ENCODE results near the gene ADARB1. TPM values are rescaled to one million over a fixed set of nuclear protein-coding genes. Genes with fewer than 3 reads are reported as not detected.

ADARB1 gene
- polyA plus RNA-seq, 1 experiment = 25.3 TPM

- CTCF ChIA-PET = interaction anchor here (1.3 kb wide), 1 partner anchor 51 kb away, joined by 3 read pairs; no protein-coding TSS in a partner anchor
- H3K27me3 ChIP-seq (ENCODE audit: control insufficient read depth, insufficient read depth, low read length) = no peaks in the 10 kb centered on the region
Measured at GRCh38 chr21:45085700-45086099, 11.3 kb downstream of the ADARB1 start.

GRCh38 chr21:45086337-45086958 lies 12.1 kb downstream of the ADARB1 start:
- no peaks in the 10 kb centered on the region for H3K27me3 ChIP-seq (ENCODE audit: control insufficient read depth, insufficient read depth, low read length)
- ChIA-PET POLR2A (no interaction called here), CTCF (interaction anchor here (1.3 kb wide), 1 partner anchor 50 kb away, joined by 3 read pairs; no protein-coding TSS in a partner anchor)
- no peak for TF ChIP-seq CTCF (IDR thresholded peaks at IDR 0.05; ENCODE audit: low read depth, low read length)
- no peak overlapping the region for H3K27ac ChIP-seq (ENCODE audit: low read depth, low read length)
- H3K9me3 ChIP-seq (ENCODE audit: control insufficient read depth, insufficient read depth, low read length) = no peaks in the 10 kb centered on the region
- H3K4me3 ChIP-seq (ENCODE audit: low read depth, low read length) = no peak overlapping the region
- DNase-seq (ENCODE audit: low read depth, low spot score) = no peak

More at GRCh38 chr21:45085700-45086099, 11.3 kb downstream of the ADARB1 start:
- H3K4me3 ChIP-seq (ENCODE audit: low read depth, low read length) = no peak overlapping the region
- no peak for TF ChIP-seq CTCF (IDR thresholded peaks at IDR 0.05; ENCODE audit: low read depth, low read length)
- no peaks in the 10 kb centered on the region for H3K9me3 ChIP-seq (ENCODE audit: control insufficient read depth, insufficient read depth, low read length)
- POLR2A ChIA-PET = interaction anchor here (0.6 kb wide), 1 partner anchor 35 kb away, joined by 7 read pairs; no protein-coding TSS in a partner anchor
- DNase-seq (ENCODE audit: low read depth, low spot score) = no peak
- H3K27ac ChIP-seq (ENCODE audit: low read depth, low read length) = no peak overlapping the region

- H3K9me3 ChIP-seq (ENCODE audit: control insufficient read depth, insufficient read depth, low read length) = no peaks in the 10 kb centered on the region
- no peak overlapping the region for H3K27ac ChIP-seq (ENCODE audit: low read depth, low read length)
- CTCF ChIA-PET = interaction anchor here (1.3 kb wide), 1 partner anchor 50 kb away, joined by 3 read pairs; no protein-coding TSS in a partner anchor
- H3K4me3 ChIP-seq (ENCODE audit: low read depth, low read length) = no peak overlapping the region
- TF ChIP-seq CTCF (IDR thresholded peaks at IDR 0.05; ENCODE audit: low read depth, low read length) = no peak
- H3K27me3 ChIP-seq (ENCODE audit: control insufficient read depth, insufficient read depth, low read length) = no peaks in the 10 kb centered on the region
- POLR2A ChIA-PET = no interaction called here
- DNase-seq (ENCODE audit: low read depth, low spot score) = no peak
Measured at GRCh38 chr21:45087022-45087823, 12.8 kb downstream of the ADARB1 start.

- no peak for DNase-seq (ENCODE audit: low read depth, low spot score)
- Histone ChIP-seq H3K9me3 (ENCODE audit: control insufficient read depth, insufficient read depth, low read length) (no peaks in the 10 kb centered on the region), H3K27me3 (ENCODE audit: control insufficient read depth, insufficient read depth, low read length) (no peaks in the 10 kb centered on the region), H3K27ac (ENCODE audit: low read depth, low read length) (no peak overlapping the region), H3K4me3 (ENCODE audit: low read depth, low read length) (no peak overlapping the region)
- TF ChIP-seq CTCF (IDR thresholded peaks at IDR 0.05; ENCODE audit: low read depth, low read length) = no peak
- ChIA-PET CTCF (no interaction called here), POLR2A (no interaction called here)
Measured at GRCh38 chr21:45088116-45088515, 13.7 kb downstream of the ADARB1 start.

GRCh38 chr21:45088729-45089128 lies 14.3 kb downstream of the ADARB1 start:
- TF ChIP-seq CTCF (IDR thresholded peaks at IDR 0.05; ENCODE audit: low read depth, low read length) = no peak
- no peak overlapping the region for H3K27ac ChIP-seq (ENCODE audit: low read depth, low read length)
- CTCF ChIA-PET = interaction anchor here (1.5 kb wide), 1 partner anchor 9 kb away, joined by 4 read pairs; no protein-coding TSS in a partner anchor
- no peaks in the 10 kb centered on the region for H3K27me3 ChIP-seq (ENCODE audit: control insufficient read depth, insufficient read depth, low read length)
- POLR2A ChIA-PET = no interaction called here
- H3K9me3 ChIP-seq (ENCODE audit: control insufficient read depth, insufficient read depth, low read length) = no peaks in the 10 kb centered on the region
- no peak for DNase-seq (ENCODE audit: low read depth, low spot score)
- H3K4me3 ChIP-seq (ENCODE audit: low read depth, low read length) = no peak overlapping the region

Measured in AG04450 (cell line).